GM21528 (cell line): ENCODE measurements around the gene FBXW11.
"Not testable (repeated sequence)": the region's sequence is repeated elsewhere in the genome, so short reads cannot be mapped to it uniquely, and the experiment has no call there.

Experiments used
- ATAC-seq: cut with Tn5 transposase; IDR thresholded peaks from one replicate; pipeline ENCODE4 v1.9.1; 2021; ENCODE audit warnings: mild to moderate bottlenecking, moderate library complexity; ENCODE audit not compliant: unreplicated experiment, low FRiP score

FBXW11 gene

DNA sequence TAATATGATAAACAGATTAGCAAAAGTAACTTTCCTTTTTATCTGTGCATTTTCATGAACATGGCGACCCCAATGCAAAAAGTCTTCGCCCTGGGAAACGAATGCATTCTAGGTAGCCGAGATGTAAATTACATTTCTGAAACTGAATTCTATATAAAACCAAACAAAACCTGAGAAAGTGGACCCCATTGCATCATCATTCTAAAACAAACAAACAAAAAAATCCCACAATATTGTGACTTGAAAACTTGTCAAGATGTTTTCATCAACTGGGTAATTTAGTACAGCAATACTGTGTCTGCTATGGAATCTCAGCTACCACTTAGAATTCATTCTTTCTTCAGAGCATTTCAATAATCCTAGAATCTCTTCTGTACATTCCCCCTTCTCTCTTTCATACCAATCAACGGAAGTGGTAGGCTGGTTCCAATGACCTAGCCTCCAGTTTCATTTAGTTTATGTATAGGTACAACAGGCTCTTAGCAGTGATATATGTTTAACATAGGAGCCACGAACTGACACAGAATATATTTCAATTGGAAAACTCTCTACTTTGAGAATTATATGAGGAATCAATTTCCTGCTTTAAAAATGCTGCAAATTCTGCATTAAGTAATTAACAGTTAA lies 85.6 kb downstream of the FBXW11 start:
- no peak for ATAC-seq

DNA sequence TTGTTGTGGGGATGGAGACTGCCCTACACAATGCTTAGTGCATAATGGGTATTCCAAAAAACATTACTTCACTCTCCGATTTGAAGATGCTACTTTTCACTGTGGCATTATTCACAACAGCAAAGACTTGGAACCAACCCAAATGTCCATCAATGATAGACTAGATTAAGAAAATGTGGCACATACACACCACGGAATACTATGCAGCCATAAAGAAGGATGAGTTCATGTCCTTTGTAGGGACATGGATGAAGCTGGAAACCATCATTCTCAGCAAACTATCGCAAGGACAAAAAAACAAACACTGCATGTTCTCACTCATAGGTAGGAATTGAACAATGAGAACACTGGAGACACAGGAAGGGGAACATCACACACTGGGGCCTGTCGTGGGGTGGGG lies 90.7 kb downstream of the FBXW11 start:
- not testable (repeated sequence) for ATAC-seq

DNA sequence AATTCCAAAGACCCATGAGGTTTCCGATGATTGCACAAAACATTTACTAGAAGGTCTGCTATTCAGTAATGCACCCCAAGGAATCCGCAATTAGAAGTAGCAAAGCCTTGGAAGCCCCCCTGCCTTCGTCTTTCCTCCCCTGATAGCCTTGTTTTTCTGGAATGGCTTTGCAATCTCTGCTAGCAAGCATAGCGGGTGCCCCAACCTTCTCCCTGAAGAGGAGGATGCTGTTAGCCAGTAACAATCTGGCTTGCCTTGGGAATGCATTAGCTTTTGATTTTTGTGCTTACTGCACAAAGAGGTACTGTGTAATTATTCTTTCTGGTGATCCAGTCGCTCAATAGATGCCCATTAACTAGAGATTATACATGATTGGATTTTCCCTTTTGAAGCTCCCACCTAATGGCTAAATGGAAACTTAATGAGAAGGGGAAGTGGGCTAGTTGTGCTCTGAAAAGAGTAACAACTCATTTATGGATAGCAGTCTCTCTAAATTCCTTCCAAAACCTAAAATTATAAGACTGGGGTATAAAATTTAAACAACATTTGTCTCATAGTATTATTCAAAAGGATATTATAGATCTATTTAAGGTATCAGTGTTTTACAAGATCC lies 91.6 kb downstream of the FBXW11 start:
- ATAC-seq: no peak

DNA sequence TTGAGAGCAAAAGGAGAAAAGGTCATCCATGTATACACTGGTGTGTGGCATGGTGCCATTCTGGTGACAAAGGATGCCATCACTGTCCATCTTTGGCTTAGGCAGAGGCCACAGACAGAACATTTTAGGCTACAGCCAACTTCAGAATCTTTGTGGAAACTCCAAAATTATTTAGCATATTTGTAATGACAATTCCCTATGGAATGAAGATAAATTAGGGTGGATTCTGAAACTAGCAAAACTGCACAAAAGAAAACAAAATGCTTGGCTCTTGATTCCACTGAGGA lies 92.5 kb downstream of the FBXW11 start:
- ATAC-seq: no peak

DNA sequence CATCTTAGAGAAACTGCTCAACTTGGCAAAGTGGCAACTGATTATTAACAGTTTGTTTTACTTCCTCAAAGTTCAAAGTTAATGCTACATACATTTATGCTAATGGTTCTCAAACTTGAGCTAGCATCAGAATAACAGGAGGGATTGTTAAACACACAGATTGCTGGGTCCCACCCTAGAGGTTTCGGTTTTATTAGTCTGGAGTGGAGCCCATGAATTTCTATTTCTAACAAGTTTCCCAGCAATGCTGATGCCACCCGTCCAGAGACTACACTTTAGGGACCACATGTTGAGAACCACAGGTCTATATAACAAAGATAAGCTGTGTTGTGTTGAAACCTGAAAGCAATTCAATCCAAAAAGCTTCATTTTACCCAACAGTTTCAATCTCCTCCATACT lies 95.3 kb downstream of the FBXW11 start:
- ATAC-seq: no peak

DNA sequence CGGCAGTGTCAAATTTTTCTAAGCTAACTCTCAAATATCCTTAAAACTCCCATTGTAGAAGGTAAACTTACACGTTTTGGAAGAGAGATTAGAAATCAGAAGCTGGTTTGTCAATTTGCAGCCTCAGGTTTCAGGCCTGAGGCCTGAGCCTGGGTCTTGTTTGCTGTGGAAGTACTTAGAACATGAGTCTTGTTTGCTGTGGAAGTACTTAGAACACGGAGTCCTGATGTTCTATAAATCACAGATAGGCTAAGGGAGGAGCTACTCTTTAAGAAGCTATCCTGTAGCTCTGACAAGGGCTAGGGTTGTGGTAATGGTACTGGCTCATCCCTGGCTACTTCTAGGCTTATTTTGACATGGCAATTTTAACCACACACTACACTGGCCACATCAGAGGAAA lies 97.8 kb downstream of the FBXW11 start:
- no peak for ATAC-seq

DNA sequence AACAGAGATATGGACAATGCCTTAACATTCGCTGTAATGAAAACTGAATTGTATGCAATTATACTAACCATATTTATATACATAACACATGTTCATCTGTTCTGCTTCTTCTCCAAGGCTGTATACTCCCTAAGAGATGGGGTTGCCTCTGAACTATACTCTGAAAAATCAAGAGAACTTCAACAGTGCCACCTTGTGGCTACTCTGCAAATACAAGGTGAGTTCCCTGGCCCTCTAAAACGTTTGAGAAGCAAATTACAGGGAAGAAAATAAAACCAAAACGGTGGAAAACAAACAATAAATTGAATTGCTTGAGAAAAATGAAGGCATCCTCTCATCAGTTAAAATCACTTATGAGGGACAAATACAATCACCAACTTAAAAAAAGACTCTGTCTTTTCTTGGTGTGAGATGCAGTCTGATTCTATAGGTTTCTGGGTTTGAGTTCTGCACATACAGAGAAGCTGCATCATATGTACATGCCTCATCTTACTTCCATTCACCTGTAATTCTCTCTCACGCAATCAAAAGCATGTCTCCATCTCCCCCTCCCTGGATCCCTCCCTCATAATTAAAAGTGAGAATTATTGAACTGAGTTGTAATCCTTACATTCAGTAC lies 98.6 kb downstream of the FBXW11 start:
- ATAC-seq: peak; percentile 76

DNA sequence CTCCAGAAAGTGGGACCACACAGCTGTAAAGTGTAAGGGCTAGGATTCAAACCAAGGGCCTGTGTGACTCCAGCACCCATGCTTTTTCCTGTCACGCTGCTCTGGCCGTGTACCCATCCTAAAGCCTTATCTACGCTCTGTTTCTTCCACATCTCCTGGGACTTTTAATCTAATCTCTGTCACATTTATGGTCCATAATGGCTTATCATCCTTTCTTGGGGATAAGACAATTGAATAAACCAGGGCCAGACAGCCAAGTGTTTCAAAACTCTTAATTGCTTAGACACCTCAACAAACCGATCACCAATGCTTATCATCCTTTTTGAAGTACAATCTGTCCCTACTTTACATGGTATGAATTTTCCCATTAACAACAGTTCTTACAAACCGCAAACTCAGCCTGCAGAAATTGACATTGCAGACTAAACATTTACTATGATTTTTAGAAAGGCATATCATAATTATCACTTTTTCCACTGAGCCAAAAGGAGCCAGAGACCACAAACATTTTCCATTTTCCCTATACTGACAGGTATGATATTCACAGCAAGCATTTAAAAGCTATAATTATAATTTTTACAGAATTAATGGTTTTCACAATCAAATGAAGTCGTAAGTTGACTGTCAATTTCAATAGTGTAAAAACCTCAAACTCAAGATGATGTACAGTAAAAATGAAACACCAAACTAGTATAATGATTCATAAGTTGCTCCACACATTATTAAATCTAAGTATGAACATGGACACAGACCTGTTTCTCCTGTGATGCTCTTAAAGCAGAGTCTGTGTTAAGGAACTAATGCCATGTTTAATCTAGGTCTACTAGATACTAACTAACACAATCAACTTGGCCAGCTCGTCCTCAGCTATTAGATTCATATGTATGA lies 99.5 kb downstream of the FBXW11 start:
- no peak for ATAC-seq

DNA sequence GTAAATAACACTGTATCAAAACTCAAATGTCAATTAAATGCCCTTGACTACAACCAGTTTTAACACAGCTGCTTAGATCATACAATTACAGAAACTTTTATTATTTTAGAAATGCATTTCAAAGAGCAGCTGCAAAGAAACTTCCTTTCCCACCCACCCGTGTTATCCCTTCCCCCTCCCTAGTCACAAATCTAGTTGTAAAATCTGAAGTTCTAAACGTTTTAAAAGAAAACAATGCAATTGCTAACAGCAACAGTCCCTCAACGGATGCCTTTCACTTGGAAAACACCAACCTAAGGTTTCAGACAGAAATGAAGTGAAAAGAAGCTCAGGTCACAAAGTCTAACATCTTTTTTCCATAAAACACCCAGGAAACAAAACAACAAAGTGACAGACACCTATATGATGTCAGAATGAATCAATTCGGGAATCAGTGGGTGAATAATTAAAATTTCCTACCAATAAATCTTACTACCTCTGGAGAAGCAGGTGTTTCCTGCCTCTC lies 100.3 kb downstream of the FBXW11 start:
- ATAC-seq: no peak

DNA sequence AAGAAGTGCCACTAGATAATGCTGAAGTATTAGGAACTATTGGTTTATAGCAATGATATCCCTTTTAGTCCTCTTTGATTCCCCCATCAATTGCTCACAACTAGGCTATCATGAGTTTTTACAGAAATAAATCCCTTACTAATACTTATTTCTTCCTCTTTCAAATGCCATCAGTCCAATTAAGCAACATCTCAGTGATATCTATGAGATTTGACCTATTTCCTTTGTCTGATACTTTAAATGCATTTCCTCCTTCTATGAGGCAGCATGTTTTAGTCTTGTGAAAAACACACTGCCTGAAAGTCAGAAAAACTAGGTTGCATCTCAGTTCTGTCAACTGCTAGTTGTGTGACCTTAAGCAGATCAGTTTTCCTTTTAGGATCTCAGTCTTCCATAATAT lies 101.6 kb downstream of the FBXW11 start:
- no peak for ATAC-seq

DNA sequence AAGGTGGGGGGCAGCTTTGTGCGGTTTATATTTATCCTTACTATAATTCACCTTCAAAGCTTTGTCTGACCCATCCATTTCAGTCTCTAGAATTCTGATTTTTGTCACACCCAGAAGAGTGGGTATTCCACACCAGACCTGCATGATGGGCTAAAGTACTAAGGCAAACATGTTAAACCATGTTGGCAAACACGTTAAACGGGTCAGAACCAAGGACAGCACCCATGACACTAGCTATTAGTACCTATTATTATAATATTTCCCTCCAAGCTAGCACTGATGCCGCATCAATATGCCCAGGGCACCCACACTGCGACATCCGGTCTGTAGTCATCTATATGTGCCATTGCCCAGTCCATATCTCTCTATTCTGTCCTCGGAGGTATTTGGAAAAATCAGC lies 104.7 kb downstream of the FBXW11 start:
- ATAC-seq: no peak

DNA sequence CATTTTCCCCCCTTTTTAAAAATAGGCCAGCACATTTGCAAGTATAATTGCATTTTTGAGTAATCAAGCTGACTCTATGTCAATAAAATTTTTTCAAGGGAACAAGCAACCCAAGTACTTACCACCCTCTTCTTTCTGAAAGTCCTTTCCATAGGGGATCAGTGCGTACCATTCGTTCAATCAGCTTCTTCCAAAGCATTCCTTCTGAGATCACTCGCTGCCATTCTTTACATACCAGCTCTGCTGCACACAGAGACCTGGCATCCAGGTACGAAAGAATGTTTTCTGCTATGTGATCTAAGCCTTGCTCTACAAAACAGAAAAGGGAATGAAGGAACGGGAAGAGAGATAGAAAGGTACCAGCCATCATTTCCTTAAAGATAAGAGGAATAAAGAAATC lies 106.6 kb downstream of the FBXW11 start:
- ATAC-seq: no peak

DNA sequence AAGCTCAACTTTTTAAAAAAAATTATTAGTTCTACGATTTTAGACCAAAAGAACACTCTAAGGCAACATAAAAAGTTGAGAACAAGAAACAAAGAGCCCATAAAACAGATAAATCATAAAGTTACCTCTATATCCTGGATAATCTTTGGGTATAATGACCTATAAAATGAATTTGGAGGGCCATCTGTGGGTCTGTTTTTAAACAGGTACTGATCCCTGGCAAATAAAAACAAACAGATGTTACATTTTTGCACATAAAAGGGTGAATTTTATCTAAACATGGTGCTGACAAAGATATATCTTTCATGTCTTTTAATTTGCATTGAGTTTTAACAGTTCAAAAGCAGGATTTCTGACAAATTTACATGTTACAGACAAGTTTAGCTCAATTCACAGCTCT lies 107.6 kb downstream of the FBXW11 start:
- no peak for ATAC-seq

DNA sequence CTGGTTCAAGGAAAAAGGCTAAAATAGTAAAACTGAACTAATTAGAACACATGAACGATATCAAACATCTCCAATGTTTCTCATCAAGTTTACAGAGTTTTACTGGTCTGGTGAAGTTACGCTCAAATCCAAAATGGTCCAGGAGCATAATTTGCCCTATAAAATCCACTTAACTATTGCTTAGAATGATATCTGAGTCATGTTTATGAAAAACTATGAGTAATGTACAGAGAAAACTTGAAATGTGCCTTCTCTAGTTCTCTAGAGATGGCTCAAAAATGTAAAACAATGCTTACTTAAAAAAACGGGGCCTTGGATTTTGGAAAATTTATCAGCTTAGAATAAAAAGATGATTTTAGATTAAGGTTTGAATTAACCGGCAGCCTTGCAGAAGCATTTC lies 108.1 kb downstream of the FBXW11 start:
- no peak for ATAC-seq

DNA sequence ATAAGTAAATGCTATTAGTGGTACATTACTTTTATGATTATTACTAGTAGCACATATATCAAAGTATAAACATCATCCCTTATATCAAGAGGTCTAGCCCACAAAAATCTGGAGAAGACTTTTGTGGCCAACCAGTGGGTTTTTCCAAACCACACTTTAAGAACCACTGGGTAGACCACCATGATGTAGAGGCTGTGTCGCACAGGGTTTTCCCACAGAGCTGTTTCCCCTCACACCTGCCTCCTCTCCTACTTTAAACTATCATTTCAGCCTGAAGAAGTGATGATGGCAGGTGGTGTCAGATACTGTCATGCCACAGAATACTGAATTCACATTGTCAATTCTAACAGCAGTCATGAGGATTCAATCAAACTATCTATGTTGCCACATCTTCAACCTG lies 109.2 kb downstream of the FBXW11 start:
- ATAC-seq: no peak

DNA sequence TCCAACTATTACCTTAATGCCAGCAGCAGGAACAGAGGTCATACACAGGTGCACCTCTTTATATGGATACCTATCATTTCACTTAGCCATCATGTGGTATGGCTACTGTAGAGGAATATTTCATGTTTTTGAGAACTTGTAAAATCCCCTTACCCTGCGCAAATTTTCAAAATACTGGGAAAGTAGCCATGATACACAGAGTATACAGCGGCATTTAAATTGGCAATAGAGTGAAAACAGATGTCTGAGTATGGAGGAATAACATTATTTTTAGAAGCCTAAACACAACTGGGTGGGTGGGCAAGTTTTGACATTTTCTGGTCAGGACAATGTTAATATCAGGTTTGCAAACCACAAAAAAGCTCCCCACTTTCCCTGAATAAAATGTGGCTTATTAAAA lies 111.4 kb downstream of the FBXW11 start:
- ATAC-seq: no peak

DNA sequence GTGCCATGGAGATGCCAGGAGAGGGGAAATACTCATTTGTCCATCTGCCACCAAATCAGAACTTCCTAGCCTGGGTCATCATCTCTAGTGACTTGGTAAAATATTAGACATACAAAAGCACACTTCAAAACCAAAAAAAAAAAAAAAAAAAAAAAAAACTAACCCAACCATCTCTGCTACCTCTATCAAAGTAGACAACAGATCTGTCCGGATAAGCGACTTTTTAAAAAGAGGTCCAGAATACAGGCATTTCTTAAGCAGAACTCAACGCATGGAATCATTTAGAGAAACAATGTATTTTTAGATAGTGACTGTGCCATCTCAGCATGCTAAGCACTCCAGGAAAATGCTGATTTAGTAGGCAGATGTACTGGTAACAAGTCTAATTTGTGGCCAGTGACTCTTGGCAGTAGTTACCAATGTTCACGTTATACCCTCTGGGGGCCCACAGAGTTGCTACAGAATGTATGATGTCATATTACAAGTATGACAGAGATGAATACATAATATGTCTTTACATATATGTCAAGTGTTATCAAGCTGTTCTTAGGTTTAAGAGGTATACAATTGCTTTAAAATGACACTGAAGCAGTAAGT lies 113.0 kb downstream of the FBXW11 start:
- no peak for ATAC-seq

DNA sequence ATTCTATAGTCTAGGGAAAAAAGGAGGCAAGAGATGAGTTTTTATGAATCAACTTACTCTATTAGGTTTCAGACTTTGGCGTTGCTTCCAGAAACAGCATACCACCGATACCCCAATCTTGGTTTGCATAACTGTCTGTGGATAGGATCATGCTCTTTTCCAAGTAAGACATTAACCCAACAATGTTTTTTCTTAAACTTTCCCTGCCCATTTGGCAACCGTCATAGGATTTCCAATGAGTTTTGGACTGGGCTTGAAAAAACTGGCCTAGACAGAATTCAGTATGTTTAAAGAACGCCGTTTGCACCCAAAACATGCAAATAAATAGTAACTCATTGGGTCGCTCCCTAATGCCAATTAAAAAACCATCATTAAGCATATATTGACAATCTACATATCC lies 114.8 kb downstream of the FBXW11 start:
- ATAC-seq: no peak

DNA sequence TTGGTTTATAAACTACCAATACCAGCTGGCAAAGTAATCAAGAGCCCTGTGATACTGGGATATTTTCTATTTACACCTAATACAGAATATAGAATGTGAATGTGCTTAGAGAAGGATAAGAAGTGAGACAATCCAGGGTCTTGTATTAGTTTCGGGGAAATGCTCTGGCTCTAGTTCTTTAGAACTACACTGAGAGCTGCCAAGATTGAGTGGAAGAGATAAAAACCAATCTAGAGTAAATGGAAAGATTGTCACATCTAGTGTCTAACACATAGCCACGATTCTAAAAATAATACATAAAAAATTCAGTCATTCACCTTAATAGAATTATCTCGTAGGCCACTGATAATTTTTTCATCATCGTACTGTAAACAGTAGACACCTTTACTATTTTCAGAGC lies 115.3 kb downstream of the FBXW11 start:
- no peak for ATAC-seq

DNA sequence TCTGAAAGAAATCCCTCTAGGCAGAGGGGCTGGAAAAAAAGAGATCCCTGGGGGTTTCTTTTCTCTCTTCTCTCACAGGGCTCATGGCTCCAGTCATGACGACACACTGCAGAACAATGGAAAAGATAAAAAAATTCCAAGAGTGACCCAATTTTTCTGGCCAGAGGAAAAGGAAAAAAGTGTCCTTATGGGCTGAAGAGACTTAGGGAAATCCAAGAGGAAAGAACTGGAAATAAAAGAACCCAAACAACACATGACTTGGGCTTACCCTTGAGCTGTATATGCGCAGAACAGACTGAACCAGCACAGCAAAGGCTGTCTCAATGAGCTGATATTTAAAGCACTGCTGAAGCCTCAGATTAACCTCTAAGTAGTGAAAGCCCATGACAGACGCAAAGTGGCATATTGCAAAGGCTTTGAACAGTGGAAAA lies 118.4 kb downstream of the FBXW11 start:
- ATAC-seq: no peak

DNA sequence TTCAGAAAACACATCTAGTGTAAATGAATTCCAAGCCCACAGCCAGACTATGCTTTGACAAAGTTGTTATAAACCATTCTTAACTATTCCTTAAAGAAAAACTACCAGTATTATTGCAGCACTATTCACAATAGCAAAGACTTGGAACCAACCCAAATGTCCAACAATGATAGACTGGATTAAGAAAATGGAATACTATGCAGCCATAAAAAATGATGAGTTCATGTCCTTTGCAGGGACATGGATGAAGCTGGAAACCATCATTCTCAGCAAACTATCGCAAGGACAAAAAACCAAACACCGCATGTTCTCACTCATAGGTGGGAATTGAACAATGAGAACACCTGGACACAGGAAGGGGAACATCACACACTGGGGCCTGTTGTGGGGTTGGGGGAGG lies 120.4 kb downstream of the FBXW11 start:
- not testable (repeated sequence) for ATAC-seq
